Subcutaneous adipose tissue (tissue), 4 donors: ENCODE measurements around the gene CXXC5. TPM values are rescaled to one million over a fixed set of nuclear protein-coding genes. Genes with fewer than 3 reads are reported as not detected.

Source experiments
- total RNA-seq, 4 donors: library from RNA; depleted of rRNA; stranded (reverse); fragments of >200 nt; gene quantifications; one replicate each; pipeline ENCODE4 v1.1.0, GENCODE V29; 2016
- TF ChIP-seq, protein P1 (sequence below): fragments of 450-650 bp; IDR thresholded peaks from one replicate; pipeline ENCODE4 v1.5.1; 2016; ENCODE audit warnings: low read depth, mild to moderate bottlenecking, control low read depth, antibody characterized with exemption, moderate library complexity

Gene CXXC5
- total RNA-seq, 4 donors from 2014 or later = 19.1 to 68.4 (median 45.7) TPM

- TF ChIP-seq, protein P1, sequence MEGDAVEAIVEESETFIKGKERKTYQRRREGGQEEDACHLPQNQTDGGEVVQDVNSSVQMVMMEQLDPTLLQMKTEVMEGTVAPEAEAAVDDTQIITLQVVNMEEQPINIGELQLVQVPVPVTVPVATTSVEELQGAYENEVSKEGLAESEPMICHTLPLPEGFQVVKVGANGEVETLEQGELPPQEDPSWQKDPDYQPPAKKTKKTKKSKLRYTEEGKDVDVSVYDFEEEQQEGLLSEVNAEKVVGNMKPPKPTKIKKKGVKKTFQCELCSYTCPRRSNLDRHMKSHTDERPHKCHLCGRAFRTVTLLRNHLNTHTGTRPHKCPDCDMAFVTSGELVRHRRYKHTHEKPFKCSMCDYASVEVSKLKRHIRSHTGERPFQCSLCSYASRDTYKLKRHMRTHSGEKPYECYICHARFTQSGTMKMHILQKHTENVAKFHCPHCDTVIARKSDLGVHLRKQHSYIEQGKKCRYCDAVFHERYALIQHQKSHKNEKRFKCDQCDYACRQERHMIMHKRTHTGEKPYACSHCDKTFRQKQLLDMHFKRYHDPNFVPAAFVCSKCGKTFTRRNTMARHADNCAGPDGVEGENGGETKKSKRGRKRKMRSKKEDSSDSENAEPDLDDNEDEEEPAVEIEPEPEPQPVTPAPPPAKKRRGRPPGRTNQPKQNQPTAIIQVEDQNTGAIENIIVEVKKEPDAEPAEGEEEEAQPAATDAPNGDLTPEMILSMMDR = no peak
Observed at GRCh38 chr5:139645430-139645871, 2.7 kb upstream of the CXXC5 start.

DNA sequence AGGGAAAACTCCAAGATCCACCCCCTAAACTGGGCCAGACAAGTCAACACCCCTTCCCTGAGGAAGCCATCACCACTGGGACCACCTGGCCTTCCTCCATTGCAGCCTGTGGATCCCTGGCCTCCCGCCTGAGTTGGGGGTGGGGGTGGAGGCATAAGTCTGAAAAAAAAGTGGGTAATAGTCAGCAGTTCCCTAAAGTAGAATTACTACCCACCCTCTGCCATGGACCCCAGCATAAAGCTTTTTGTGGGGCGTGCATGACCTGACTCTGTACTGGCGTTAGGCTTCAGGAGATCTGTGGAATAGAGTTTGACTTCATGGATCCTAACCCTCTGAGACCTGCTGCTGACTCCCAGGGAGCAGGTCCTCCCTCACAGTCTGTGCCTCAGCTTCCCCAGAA, 2.0 kb upstream of the CXXC5 start:
- TF ChIP-seq, protein P1 = no peak

GRCh38 chr5:139646912-139647505, 1.1 kb upstream of the CXXC5 start:
- TF ChIP-seq, protein P1 = no peak

GRCh38 chr5:139647506-139648204, 494 bp upstream of the CXXC5 start:
- TF ChIP-seq, protein P1 = no peak

DNA sequence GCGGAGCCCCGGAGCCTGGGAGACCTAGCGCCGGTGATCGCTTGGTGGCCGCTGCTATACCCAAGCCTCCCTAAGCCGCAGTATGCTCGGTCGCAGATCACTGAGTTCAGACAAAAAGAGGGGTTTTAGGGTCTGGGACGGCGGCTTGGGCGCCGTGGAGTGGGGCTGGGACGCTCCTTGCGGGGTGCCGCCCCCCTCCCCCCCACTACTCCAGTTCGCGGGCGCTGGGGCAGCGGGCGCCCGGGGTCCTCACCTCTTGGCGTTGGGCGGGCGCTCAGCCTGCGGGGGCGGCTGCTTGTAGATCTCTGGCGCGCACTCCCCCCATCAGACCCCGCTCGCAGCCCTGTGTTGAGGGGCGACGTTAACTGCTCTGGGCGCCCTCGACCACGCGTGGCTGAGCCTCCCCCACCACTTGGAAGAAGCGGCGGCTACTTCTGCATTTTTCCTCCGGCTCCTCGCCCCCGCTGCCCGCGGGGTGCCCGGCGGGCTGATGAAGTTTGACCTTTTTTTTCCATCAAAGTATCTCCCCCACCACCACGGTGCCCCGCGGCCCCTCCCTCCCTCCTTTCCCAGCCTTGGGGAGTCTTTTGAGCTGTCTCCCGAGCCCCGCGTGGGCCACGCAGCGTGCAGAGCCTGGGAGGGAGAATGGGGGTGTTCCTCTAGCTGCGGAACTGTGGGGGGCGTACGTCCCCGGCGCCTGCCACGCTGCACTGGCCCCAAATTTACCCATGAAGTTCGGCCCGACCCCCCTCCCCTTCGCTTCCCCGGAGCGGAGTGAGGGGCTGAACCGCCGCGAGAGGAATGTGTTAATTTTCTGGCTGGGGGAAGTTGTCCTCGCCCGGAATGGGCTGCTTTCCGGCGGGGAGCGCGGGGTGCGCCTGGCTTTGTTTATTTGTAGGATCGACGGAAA, 1.2 kb downstream of the CXXC5 start:
- TF ChIP-seq, protein P1 = no peak

- TF ChIP-seq, protein P1 = no peak
Observed at GRCh38 chr5:139650031-139650688, 2.0 kb downstream of the CXXC5 start.

DNA sequence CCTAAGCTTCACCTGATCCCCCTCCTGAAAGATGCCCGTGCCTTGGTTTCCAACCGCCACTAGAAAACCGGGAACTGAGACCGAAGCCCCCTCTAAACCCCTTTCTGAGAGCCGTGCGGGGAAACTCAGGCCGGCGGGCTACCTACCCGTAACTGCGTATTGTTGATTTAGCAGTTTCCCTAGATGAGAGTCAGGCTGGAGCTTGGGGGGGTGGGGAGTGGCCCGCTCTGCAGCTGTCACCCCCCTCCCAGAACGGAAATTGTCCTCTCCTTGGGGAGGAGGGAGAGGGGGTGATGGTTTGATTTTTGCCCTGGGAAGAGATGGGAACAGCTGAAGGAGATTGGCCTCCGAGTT, 2.5 kb downstream of the CXXC5 start:
- TF ChIP-seq, protein P1 = no peak
